HG03159 (cell line): Measurements from ENCODE around the gene IFIT5.
"Not testable (repeated sequence)": the region's sequence is repeated elsewhere in the genome, so short reads cannot be mapped to it uniquely, and the experiment has no call there.

Source experiments
- ATAC-seq: cut with Tn5 transposase; IDR thresholded peaks from one replicate; pipeline ENCODE4 v1.9.1; 2021; ENCODE audit warnings: mild to moderate bottlenecking, moderate library complexity; ENCODE audit not compliant: unreplicated experiment

The IFIT5 gene

GRCh38 chr10:89425000-89425399 lies 10.6 kb downstream of the IFIT5 start:
- ATAC-seq = no peak

DNA sequence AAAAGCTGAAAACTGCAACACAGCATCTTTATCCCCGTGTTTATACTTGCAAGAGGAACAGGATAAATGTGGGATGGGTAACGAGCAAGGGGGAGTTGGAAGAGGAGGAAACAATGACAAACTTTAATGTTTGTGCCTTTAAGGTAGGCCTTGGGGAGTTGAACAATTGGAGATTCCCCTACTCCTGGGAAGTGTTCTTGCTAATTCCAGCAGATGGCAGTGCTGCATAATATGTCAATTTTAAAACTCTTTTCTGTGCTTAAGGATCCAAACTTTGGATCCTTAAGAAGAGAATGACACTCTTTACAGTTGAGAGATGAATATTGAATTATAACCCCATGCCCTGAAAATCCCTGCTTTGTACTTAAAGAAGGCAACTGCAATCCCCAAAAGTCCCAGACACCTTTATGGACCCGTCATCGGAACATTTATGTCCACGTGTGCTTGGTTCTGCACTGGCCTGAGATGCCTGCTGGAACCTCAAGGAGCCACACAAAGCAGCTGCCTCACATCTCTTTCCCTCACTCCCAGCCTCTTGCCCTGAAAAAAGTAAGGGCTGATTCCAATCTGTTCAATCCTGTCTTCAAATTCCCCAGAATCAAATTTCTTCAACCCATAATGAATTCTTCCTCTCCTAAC lies 12.0 kb downstream of the IFIT5 start:
- no peak for ATAC-seq

DNA sequence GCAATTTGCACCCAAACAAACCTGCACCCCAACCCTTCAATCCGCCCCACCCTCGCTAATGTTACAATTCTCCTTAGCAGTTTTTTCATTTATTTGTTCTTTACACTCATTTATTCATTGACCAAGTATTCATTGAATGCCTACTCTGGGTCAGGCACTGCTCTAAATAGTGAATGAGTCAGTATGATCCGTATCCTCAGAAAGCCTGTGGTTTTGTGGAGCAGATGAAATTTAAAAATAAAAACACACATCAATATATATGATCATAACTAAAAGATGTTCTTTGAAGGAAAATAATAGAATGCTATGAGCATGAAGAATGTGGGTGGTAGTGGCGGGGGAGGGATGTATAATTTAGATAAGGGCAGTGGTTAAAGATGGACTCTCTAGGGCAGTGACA lies 13.3 kb downstream of the IFIT5 start:
- no peak for ATAC-seq

- no peak for ATAC-seq
Observed at GRCh38 chr10:89428877-89429276, 14.5 kb downstream of the IFIT5 start.

DNA sequence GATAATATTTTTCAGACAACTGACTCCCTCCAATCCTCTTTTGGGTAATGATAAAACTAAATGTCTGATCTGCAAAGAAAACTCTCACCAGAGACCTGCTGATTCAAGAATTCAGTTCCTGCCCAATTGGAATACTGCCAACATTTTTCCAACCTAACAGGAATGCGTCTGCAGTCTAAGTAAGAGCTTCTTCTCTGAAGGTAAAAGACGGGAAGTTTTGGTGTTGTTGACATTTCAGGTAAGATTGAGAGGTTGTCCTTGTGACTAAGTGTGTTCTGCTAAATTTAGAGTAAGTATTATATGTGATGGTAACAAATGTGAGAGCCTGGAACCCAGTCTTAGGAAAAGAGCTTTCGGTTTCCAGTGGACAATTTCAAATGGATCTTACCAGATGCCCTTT lies 17.6 kb downstream of the IFIT5 start:
- ATAC-seq = no peak

- ATAC-seq = no peak
Observed at GRCh38 chr10:89438525-89438924, 24.2 kb downstream of the IFIT5 start.

DNA sequence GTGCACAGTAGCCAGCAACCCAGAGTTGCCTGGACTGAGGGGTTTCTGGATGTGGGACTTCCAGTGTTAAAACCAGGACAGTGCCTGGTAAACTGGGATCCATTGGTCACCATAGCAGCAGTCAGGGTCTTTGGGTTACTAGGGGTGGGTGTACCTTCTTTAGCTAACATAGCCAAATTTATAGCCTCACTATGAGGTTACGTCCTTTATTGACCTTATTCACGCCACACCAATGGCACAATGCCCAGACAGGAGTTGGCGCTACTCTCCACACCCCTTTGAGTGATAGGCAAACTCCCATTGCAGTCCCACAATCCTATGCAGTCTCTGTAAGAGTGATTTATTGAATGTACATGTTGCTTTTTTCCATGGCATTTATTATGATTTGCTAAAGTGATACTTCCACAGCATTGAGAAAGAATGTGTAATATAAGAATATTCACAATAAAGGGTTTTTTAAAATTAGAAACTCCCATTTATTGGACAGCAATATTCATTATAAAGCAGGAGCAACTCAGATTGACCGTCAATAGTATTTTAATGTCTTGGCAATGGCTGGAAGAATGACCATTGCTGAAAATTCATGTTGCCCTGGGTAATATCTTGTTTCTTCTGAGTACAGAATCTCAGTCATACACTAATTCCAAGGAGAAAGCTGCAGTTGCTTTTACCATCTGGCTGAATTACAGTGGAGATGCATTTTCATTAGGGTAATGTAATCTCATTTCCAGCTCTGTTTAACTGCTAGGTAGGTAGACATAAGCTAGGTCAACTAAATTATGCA lies 26.1 kb downstream of the IFIT5 start:
- no peak for ATAC-seq

GRCh38 chr10:89442289-89442688 lies 27.9 kb downstream of the IFIT5 start:
- no peak for ATAC-seq

- ATAC-seq = not testable (repeated sequence)
Observed at GRCh38 chr10:89444819-89445218, 30.5 kb downstream of the IFIT5 start.

DNA sequence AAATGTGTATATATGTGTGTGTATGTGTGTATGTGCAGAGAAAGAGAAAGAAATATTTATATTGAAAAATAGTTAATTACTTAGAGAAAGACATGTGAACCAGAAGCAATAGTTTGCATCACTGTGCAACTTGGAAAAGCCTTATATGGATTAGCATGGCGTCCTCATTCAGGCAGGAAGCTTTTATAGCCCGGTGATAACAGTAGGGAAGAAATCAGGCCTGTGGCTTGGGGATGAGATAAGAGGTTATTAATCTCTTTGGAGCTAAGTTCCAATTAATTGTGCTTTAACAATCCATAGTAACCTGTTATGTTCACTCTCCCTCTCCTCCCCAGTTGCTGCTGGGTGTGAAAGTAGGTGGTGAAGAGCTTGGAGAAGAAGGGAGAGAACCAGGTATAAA lies 36.5 kb downstream of the IFIT5 start:
- ATAC-seq = no peak

GRCh38 chr10:89452193-89452592 lies 37.8 kb downstream of the IFIT5 start:
- ATAC-seq = no peak

DNA sequence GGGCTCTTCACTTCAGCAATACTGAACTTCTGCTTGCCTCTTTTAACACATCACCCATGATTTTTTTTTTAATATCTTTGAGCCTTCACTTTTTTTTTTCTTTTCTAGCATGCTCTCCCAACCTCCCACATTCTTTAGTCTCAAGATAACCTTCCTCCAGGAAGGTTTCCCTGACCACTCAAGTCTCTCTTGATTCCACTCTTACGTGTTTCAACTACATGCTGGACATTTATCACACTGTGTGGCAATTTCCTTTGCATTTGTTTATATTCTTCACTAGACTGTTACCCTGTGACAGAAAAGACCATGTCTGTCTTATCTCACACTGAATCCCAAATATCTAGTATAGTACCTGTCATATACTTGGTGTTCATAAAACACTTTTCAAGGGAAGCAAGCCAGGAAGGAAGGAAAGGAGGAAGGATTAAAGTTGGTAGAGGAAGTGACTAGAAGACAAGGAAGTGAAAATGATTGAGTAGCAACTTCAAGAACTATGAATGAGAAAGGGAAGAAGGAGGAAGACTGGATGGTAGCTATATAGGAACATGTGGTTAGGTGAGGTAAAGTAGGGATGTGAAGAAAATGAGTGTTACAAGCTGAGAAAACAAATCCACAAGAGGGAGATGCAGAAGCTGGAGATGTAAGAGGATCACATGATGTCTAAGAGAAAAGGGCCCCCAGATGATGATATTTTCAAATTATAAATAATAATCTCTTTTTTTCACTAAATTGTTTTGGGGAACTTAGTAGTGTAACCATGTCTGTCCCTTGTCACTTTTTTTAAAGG lies 40.4 kb downstream of the IFIT5 start:
- no peak for ATAC-seq

DNA sequence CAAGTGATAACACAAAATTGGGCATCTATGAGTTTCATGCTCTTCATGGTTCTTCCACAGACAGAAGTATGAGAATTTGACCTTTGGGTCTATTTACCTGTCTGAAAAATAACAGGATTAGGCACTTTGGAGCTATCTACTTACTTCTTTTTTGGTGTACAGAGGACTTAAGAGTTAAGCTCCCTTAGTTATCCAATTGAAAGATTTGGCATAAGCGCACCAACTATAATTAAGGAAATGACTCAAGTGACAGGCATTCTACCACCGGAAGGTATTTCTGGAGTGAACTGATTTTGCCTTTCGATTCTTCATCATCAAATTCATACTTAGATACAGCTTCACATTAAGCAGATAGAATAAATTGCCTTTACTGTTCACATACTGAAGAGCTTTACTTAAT lies 43.9 kb downstream of the IFIT5 start:
- ATAC-seq = no peak

- no peak for ATAC-seq
Observed at GRCh38 chr10:89458784-89459183, 44.4 kb downstream of the IFIT5 start.

GRCh38 chr10:89463846-89464537 lies 49.6 kb downstream of the IFIT5 start:
- no peak for ATAC-seq

GRCh38 chr10:89465196-89465595 lies 50.8 kb downstream of the IFIT5 start:
- no peak for ATAC-seq

DNA sequence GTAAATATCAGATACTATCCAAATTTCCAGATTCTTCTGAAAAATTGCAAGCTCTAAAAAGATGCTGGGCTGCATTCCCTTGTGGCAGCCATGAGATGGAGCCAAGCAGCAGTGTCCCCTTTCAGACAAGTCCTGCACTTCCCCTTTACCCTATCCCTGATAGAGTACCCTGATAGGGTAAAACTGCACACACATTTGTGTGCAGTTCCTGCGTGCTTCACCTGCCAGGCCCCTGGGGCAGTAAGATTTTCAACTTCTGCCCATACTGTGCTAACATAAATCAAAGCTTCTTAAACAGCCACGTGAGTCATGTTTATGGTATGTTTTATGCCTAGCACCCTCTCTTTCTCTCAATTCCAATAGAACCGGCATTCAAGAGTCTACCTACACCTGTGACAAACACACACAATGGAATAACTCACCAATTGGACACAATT lies 52.2 kb downstream of the IFIT5 start:
- ATAC-seq = no peak

DNA sequence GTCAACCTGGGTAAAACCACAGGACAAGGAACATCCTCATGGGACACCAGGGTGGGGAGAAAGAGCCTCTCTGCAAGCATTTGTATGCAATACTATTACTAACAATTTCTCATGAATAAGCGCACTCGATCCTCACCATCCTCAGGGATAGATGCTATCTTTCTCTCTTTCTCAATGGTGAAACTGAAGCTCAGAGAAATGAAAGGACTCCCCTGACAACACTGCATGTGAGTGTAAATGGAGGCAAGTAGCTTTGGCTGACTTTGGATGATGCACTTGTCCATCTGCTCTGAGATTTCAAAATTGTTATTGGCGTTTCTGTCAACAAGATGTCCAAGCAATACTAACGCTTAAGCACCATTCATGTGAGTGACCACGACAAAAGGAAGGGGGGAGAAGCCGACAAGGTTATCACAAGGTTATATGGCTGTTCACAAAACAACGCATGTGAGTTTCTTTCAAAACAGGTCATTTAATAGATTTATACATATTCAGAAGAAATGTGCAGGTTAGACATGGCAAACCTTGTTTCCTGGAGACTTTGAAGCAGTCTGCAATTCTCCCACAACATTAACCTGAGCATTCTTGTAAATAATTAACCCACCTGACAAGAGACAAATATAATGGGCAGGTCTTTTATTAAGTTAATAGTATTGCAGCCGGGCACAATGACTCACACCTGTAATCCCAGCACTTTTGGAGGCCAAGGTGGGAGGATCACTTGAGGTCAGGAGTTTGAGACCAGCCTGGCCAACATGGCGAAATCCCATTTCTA lies 54.0 kb downstream of the IFIT5 start:
- no peak for ATAC-seq

GRCh38 chr10:89469517-89469916 lies 55.1 kb downstream of the IFIT5 start:
- ATAC-seq = no peak
